Peyer's patch (tissue), 4 donors: Measurements from ENCODE around the gene PTPN14. TPM values are rescaled to one million over a fixed set of nuclear protein-coding genes. Genes with fewer than 3 reads are reported as not detected.

Experiments
- DNase-seq, 3 donors: peaks; one replicate each; pipeline ENCODE4 v3.0.0-alpha.2; 2017 to 2019
- H3K27ac ChIP-seq, 4 donors: fragments of 200-600 bp; sonication (generic); one replicate each; pipeline ENCODE4 v1.5.1; 2016 to 2019
- H3K27me3 ChIP-seq, 2 donors: fragments of 200-600 bp; sonication (generic); one replicate each; pipeline ENCODE4 v1.5.1; 2019
- H3K36me3 ChIP-seq, 3 donors: fragments of 200-600 bp; sonication (generic); one replicate each; pipeline ENCODE4 v1.5.1; 2016 to 2019
- H3K4me1 ChIP-seq, 4 donors: fragments of 200-600 bp; sonication (generic); one replicate each; pipeline ENCODE4 v1.5.1; 2016 to 2019
- H3K4me3 ChIP-seq, 4 donors: fragments of 200-600 bp; sonication (generic); 1 replicate in 3 of 4; 2 replicates in 1 of 4; pipeline ENCODE4 v1.5.1; 2016 to 2019; ENCODE audit warnings: mild to moderate bottlenecking in 1 of 4
- H3K9me3 ChIP-seq, 4 donors: fragments of 200-600 bp; sonication (generic); one replicate each; pipeline ENCODE4 v1.5.1; 2016 to 2019; ENCODE audit warnings: mild to moderate bottlenecking in 1 of 4
- CTCF ChIP-seq, 6 experiments: fragments of 450-650 bp in 4 of 6; fragments of 200-600 bp in 2 of 6; sonication (generic) in 1 of 6; IDR thresholded peaks; one replicate each; pipeline ENCODE4 v1.5.1; 2017 to 2019; ENCODE audit warnings: antibody characterized with exemption in 6 of 6, mild to moderate bottlenecking in 3 of 6, moderate library complexity in 1 of 6
- POLR2A ChIP-seq, 2 donors: fragments of 450-650 bp; IDR thresholded peaks; one replicate each; pipeline ENCODE4 v1.5.1; 2017; ENCODE audit warnings: antibody characterized with exemption in 2 of 2, mild to moderate bottlenecking in 2 of 2, moderate library complexity in 2 of 2
- total RNA-seq, 4 donors: library from RNA; depleted of rRNA; stranded (reverse); fragments of >200 nt; gene quantifications; one replicate each; pipeline ENCODE4 v1.1.0, GENCODE V29; 2016

Gene PTPN14
- total RNA-seq, 4 donors from 2014 or later: 1.9 to 6.6 (median 4.2) TPM

- H3K27me3 ChIP-seq: no peaks in the 10 kb centered on the region
- H3K4me3 ChIP-seq: no peak overlapping the region
- TF ChIP-seq POLR2A (IDR thresholded peaks at IDR 0.05): no peak
- TF ChIP-seq CTCF (IDR thresholded peaks at IDR 0.05): no peak
- peaks cover 0 to 11% (median 0%) of the 10 kb centered on the region in 3 donors for H3K36me3 ChIP-seq
- no peak overlapping the region for H3K27ac ChIP-seq
- H3K4me1 ChIP-seq: no peaks in the 10 kb centered on the region
- no peak for DNase-seq
- H3K9me3 ChIP-seq: no peaks in the 10 kb centered on the region
Measured at GRCh38 chr1:214383381-214384372, 167.7 kb downstream of the PTPN14 start.

DNA sequence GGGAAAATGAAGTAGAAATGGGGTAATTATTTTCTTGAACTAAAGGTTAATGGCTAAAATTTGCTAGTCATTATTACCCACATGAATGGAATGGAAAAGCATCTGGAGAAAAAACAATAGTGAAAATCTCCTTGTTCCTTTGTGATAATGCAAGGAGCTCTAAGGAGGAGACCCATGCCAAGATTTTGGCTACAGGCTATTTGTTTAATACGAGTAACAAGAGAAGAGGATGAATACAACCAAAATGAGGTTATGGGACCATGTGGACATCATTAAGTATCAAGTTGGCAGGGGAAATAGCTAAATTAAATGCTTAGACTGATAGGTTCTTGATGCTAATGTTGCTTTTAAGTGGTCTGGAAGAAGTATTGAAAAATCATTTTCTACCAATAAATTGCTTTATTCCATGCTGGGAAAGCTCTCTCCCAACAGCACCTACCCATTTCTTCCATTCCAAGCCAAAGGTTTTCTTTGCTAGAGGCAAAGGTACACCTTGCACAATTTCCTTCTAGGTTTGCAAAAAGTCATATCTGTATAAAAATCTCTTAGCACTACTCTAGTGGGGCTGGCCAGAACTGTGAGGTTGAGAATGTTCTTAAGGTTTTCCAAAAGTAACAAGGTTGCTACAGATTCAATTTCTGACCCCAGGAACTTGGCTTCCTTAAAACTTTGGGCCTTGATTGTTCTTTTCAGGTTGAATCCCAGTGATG lies 170.3 kb downstream of the PTPN14 start:
- TF ChIP-seq POLR2A (IDR thresholded peaks at IDR 0.05) (no peak), CTCF (IDR thresholded peaks at IDR 0.05) (no peak)
- no peaks in the 10 kb centered on the region for H3K4me1 ChIP-seq
- H3K27ac ChIP-seq: no peak overlapping the region
- no peaks in the 10 kb centered on the region for H3K9me3 ChIP-seq
- no peak for DNase-seq
- H3K4me3 ChIP-seq: no peak overlapping the region
- peaks cover 0 to 11% (median 0%) of the 10 kb centered on the region in 3 donors for H3K36me3 ChIP-seq
- H3K27me3 ChIP-seq: no peaks in the 10 kb centered on the region

- Histone ChIP-seq H3K4me3 (no peak overlapping the region), H3K9me3 (no peaks in the 10 kb centered on the region), H3K36me3 (peaks cover 0 to 11% (median 0%) of the 10 kb centered on the region in 3 donors), H3K27me3 (no peaks in the 10 kb centered on the region), H3K27ac (no peak overlapping the region), H3K4me1 (no peaks in the 10 kb centered on the region)
- DNase-seq: no peak
- TF ChIP-seq CTCF (IDR thresholded peaks at IDR 0.05) (no peak), POLR2A (IDR thresholded peaks at IDR 0.05) (no peak)
Measured at GRCh38 chr1:214380396-214380795, 171.0 kb downstream of the PTPN14 start.

- Histone ChIP-seq H3K27ac (no peak overlapping the region), H3K9me3 (no peaks in the 10 kb centered on the region), H3K4me3 (no peak overlapping the region), H3K4me1 (no peaks in the 10 kb centered on the region), H3K36me3 (peaks cover 0 to 11% (median 0%) of the 10 kb centered on the region in 3 donors), H3K27me3 (no peaks in the 10 kb centered on the region)
- TF ChIP-seq CTCF (IDR thresholded peaks at IDR 0.05) (no peak), POLR2A (IDR thresholded peaks at IDR 0.05) (no peak)
- DNase-seq: no peak
Measured at GRCh38 chr1:214379236-214379970, 172.0 kb downstream of the PTPN14 start.

DNA sequence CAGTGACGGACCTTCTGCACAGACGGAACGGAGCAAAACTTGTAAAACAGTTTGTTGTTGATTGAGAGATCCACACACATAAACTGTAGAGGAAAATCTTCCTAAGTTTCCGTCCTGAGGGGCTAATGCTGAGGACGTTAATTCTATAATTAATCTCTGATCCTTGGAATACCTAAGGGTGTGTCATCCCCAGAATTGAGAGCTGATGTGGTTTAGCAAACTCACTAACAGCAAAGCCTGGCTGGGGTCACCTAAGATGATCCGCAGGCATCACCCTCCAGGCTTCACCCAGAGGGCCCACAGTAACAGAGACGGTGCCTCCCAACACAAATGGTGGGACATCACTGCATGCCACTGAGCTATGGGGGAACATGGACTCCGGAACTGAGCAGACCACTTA lies 172.9 kb downstream of the PTPN14 start:
- no peak for TF ChIP-seq CTCF (IDR thresholded peaks at IDR 0.05)
- TF ChIP-seq POLR2A (IDR thresholded peaks at IDR 0.05): no peak
- no peak for DNase-seq
- Histone ChIP-seq H3K36me3 (peaks cover 0 to 5% (median 0%) of the 10 kb centered on the region in 3 donors), H3K27me3 (no peaks in the 10 kb centered on the region), H3K4me1 (no peaks in the 10 kb centered on the region), H3K27ac (no peak overlapping the region), H3K4me3 (no peak overlapping the region), H3K9me3 (no peaks in the 10 kb centered on the region)
